Activated CD4-positive, alpha-beta T cell treated with anti-CD3 and anti-CD28 coated beads for 4 hours (primary cell): ENCODE measurements around the gene ZBTB2.
A peak's percentile ranks its signal among the peaks of the same experiment; 100 is the strongest.
"Not testable (repeated sequence)": the region's sequence is repeated elsewhere in the genome, so short reads cannot be mapped to it uniquely, and the experiment has no call there.

ENCODE experiments used
- DNase-seq, 2 donors: peaks; one replicate each; pipeline ENCODE4 v3.0.0-alpha.2; 2020

ZBTB2 gene

DNA sequence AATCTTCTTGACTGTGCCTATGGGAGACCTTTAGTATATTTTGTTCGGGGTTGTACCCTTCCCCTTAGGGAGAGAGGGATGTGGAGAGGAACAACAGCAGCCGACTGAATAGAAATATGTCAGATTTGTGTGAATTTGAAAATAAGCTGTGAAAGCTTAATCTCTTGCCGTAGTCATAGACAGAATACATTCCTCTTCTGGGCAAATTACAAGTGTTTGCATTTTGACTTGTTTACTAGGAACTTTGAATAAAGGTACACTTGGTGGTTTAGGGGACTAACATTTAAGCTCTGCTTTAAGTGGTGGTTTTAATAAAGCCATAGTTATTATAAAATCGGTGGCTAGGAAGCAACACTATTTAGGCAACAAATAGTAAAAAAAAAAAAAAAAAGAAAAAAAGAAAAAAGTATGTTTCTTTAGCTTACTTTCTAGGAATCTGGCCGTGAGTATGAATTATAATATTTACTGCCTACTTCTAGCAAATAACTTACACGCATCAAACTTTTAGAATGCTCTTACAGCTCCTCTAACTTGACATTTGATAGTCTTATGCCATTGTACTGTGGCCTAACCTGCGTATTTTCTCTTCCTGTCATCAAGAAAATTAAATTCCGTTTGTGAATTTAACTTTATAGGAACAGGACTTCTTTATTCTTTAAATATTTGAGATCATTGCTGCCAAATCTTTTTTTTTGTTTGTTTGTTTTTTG, 65.1 kb downstream of the ZBTB2 start:
- DNase-seq = no peak

DNA sequence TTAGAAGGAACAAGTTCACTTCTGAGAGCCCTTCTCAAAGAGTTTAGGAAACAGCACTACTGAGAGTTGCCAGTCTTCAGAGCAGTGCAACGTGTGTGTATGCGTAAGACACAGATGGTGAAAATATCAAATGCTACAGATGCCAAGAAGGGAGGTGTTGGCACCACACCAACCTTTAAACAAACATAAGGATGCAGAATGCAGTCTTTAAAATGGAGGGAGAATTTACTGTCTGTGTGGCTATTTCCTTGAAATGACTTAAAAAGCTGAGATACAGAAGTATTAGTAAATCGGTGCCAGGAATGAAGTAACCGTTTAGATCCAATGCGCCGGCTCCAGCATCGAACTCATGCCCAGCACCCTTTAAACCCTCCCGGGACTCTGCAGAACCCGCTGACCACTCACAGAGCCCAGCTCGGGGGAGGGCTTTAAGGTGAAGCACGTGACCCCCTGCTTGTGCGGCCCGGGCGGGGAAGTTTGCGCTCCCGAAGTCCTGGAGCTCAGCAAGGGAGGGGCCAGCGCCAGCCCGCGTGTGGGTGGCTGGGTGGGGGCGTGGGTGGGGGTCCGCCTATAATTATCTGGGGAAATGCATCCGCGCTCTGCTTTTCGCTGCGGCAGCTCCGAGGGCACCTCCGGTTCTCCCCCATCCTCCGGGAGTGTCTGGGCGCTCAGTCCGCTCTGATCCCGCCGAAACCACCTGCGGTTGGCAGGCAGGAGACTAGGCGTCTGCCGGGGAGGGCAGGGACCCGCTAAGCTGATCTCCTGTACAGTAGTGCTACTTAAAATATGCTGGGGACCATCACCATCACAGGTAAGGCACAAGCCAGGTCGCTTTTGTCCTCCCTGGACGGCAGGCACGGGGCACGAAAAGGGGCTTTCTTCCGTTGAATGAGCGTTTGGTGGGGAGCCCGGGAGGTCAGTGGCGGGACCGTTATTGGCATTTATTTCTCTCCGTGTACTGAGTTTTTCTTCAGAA, 66.0 kb downstream of the ZBTB2 start:
- peak; percentile 2 to 16 for DNase-seq

DNA sequence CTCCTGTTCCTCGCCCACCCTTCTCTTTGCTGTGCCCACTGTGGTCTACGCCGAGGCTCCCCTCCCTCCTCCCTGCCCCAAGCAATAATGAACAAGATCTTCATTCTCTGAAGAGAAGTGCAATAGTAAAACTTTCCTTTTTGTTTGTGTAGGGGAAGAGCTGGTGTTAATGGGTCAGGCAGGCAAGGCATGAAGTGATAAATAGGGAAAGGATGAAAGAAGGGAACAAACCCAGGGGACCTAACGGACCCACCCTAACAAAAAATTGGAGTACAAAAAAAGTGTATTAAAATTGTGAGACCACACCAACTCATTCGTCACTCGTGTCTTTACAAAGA, 66.9 kb downstream of the ZBTB2 start:
- no peak for DNase-seq

DNA sequence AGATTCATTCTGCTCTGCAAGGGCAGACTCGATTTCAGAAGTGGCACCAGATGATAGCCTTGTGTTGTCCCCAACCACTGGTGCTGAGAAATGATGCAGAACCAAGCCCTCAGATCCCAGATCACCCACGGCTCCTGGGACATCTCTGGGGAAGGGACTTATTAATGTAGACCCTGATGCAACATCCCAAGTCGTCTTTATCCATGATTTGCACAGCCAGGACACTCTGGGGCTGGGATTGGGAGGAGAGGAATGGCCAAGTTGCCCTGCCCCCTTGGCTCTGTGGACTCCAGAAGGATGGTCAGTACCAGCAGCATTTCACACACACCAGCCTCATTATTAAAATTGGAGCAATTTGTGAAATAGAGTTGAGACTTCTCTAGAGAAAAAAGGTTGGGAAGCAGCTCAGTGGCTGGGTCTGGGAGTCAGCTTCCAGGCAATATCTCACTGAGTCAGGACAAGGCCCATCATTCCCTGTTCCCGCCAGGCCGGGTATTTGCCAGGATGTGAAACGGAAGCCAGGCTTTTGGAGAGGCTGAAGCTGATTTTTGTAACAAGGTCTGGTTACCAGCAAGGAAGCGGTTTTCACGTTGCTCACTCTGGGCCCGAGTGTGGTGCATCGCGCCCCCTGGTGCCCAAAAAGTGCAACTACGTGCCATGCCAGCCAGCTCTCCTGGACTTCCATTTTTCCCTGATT, 67.4 kb downstream of the ZBTB2 start:
- peak; percentile 54 to 67 for DNase-seq

DNA sequence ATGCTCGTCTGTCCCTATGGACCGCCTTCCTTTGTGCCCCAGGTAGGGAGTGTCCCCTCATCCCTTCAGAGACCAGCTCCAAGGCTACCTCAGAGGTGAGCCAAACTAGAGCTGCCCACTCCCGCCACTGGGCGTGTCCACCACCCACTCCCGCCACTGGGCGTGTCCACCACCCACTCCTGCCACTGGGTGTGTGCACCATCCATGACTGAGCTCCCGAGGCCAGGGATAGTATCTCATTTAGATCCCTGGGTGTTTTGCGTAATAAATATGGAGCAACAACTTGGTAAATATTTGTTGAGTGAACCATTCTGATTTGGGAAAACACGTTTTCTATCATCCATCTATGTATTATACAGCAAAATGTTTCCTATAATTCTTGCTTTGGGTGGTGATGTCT, 68.8 kb downstream of the ZBTB2 start:
- no peak for DNase-seq

DNA sequence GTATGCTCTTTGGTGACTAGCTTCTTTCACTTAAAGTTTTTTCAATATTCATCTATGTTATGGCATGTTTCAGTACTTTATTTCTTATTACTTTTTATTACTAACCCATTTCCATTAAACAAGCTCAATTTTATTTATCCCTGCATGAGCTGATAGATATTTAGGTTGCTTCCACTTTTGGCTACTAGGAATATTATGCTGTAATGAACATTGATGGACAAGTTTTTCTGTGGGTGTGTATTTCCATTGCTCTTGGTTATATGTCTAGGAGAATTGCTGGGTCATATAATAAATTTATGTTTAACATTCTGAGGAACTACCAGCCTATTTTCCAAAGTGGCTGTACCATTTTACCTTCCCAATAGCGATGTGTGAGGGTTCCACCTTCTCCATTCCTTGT, 69.9 kb downstream of the ZBTB2 start:
- no peak for DNase-seq

DNA sequence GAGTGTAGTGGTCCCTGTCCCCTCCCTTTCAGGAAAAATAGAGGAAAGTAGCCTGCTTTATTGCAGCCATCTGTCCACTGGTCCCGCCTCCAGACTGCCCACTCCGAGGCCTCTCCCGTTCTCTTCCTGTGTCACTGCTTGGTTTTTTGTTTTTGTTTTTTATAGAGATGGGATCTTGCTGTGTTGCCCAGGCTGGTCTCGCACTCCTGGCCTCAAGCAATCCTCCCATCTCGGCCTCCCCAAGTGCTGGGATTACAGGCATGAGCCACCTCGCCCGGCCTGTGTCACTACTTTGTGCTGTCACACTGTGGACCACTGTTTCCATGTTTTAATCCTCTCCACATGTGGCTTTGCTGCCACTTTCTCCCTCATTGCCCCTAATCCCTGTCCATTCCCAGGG, 71.2 kb downstream of the ZBTB2 start:
- DNase-seq = no peak

DNA sequence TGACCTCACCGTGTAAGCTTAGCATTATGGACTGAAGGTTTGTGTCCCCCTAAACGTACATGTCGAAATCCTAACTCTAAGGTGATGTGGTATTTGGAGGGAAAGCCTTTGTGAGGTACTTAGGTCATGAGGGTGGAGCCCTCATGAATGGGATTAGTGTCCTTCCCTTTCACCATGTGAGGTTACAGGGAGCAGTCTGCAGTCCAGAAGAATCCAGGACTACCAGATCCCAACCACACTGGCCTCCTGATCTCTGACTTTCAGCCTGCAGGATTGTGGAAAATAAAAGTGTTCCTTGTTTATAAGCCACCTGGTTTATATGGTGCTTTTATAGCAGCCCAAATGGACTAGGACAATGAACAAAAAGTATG, 73.4 kb downstream of the ZBTB2 start:
- DNase-seq = no peak

DNA sequence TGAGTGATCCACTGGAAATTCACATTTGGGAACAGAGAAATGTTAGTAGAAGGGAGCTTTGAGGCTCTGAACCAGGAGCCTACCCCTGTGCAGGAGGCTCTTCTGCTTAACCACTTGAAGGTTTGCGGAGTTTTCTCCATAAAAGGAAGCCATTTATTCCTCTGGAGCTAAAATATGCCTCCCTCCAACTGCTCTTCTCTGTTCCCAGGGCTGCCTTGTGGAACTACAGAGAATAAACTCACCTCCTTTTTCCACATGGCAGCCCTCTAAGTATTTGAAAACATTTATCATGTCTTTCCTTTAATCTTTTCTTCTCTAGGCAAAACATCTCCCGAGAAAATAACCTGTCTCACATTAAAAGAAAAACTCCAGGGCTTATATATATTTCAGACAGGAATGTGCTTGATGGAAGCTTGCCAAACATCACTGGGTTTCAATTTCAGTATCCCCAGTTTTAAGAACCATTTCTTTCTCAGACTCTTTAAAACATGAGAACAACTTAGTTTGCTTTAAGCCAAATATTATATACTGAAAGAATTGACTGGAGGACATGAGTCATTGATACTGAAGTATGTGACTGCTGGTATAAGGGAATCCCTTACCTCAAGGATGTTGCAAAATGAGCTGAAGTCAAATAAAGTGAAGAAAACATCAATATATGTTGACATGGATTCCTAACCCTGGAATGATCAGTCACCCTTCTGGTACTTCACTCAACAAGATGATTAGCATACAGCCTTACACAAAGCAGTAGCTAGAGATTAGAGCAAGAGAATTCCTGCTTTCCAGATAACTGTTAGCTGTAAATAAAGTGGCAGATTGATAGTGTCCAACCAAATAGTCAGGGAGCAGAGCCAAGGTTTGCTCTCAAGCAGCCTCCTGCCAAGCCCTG, 74.0 kb downstream of the ZBTB2 start:
- DNase-seq = no peak

DNA sequence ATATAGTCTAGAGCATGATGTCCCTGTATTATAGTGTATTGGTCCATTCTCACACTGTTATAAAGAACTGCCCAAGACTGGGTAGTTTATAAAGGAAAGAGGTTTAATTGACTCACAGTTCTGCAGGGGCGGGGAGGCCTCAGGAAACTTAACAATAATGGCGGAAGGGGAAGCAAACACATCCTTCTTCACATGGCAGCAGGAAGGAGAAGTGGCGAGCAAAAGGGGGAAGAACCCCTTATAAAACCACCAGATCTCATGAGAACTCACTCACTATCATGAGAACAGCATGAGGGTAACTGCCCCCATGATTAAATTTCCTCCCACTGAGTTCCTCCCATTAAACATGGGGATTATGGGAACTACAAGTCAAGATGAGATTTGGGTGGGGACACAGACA, 75.7 kb downstream of the ZBTB2 start:
- DNase-seq = not testable (repeated sequence)
